Endothelial cell of umbilical vein (primary cell): ENCODE measurements around the gene AFP. TPM values are rescaled to one million over a fixed set of nuclear protein-coding genes. Genes with fewer than 3 reads are reported as not detected.

Experiments
- BruUV-seq: library from RNA; stranded (reverse); fragments of 400-500 nt; replicated peaks from 2 replicates; lab custom pipeline; 2021; lab: Mats Ljungman, UMichigan
- CTCF ChIA-PET: fragments of 300-600, 350-600 bp; sonication (Branson Sonifier 250); formaldehyde crosslinking; loops from one replicate; lab custom pipeline; 2021; ENCODE audit warnings: antibody characterized with exemption, inconsistent platforms; lab: Charles Lee
- POLR2A ChIA-PET: fragments of 300-600, 350-600 bp; sonication (Branson Sonifier 250); formaldehyde crosslinking; loops from one replicate; lab custom pipeline; 2021; ENCODE audit warnings: antibody characterized with exemption, inconsistent platforms; lab: Charles Lee
- DNase-seq: peaks from one replicate; pipeline ENCODE4 v3.0.0-alpha.2; 2011; ENCODE audit warnings: low read depth, low spot score
- FAIRE-seq: peaks from 2 replicates; lab custom pipeline; 2011; peaks lifted over from hg19 to GRCh38; lab: Jason Lieb, UNC
- H2AFZ ChIP-seq: 2 replicates; pipeline ENCODE4 v1.6.0; 2012; ENCODE audit warnings: low read depth, low read length, control low read depth, inconsistent platforms
- H3K27ac ChIP-seq: 2 replicates; pipeline ENCODE4 v1.5.1; 2011; ENCODE audit warnings: low read depth, mild to moderate bottlenecking, control low read depth, low read length, moderate library complexity; ENCODE audit not compliant: insufficient read depth
- H3K27me3 ChIP-seq, 2 experiments: 2 replicates each; pipeline versions ENCODE4 v1.6.0 to v1.6.1; 2011; ENCODE audit warnings: low read length in 2 of 2, mixed read lengths in 1 of 2; ENCODE audit not compliant: control insufficient read depth in 2 of 2, insufficient read depth in 2 of 2
- H3K36me3 ChIP-seq, 2 experiments: 2 replicates in 1 of 2; 3 replicates in 1 of 2; pipeline ENCODE4 v1.5.1; 2011; ENCODE audit warnings: low read length in 2 of 2, mild to moderate bottlenecking in 1 of 2, moderate library complexity in 1 of 2; ENCODE audit not compliant: control insufficient read depth in 2 of 2, insufficient read depth in 2 of 2; ENCODE audit errors: extremely low read depth in 1 of 2
- H3K4me1 ChIP-seq: 3 replicates; pipeline ENCODE4 v1.5.1; 2011; ENCODE audit warnings: mild to moderate bottlenecking, low read length; ENCODE audit not compliant: control insufficient read depth, insufficient read depth; ENCODE audit errors: extremely low read depth
- H3K4me2 ChIP-seq: 2 replicates; pipeline ENCODE4 v1.6.1; 2011; ENCODE audit warnings: low read length, control low read depth, mixed read lengths; ENCODE audit not compliant: insufficient read depth
- H3K4me3 ChIP-seq, 3 experiments: fragments of 200-600 bp in 1 of 3; sonication (generic), shearing (Covaris generic) in 1 of 3; replicated peaks in 1 of 3; 2 replicates each; pipeline ENCODE4 v1.5.1; 2011 to 2016; ENCODE audit warnings: control low read depth in 3 of 3, low read length in 3 of 3, mild to moderate bottlenecking in 2 of 3, inconsistent platforms in 1 of 3, low read depth in 1 of 3, moderate library complexity in 1 of 3; ENCODE audit not compliant: insufficient read depth in 1 of 3
- H3K79me2 ChIP-seq: 2 replicates; pipeline ENCODE4 v1.6.0; 2012; ENCODE audit warnings: low read length, inconsistent platforms; ENCODE audit not compliant: control insufficient read depth, insufficient read depth
- H3K9ac ChIP-seq: replicated peaks from 2 replicates; pipeline ENCODE3; 2011; ENCODE audit warnings: low read length, control low read depth; ENCODE audit not compliant: insufficient read depth; ENCODE audit errors: extremely low read depth
- H3K9me1 ChIP-seq: replicated peaks from 3 replicates; pipeline ENCODE4 v1.6.0; 2011; ENCODE audit warnings: mild to moderate bottlenecking, low read length; ENCODE audit not compliant: control insufficient read depth, insufficient read depth; ENCODE audit errors: extremely low read depth
- H3K9me3 ChIP-seq: replicated peaks from 2 replicates; pipeline ENCODE4 v1.5.1; 2012; ENCODE audit warnings: low read length, inconsistent platforms; ENCODE audit not compliant: control insufficient read depth, insufficient read depth
- H4K20me1 ChIP-seq: replicated peaks from 2 replicates; pipeline ENCODE3; 2011; ENCODE audit warnings: mild to moderate bottlenecking, low read length; ENCODE audit not compliant: control insufficient read depth, insufficient read depth; ENCODE audit errors: extremely low read depth
- EZH2 ChIP-seq: IDR thresholded peaks from 2 replicates; pipeline ENCODE4 v1.6.1; 2012; ENCODE audit warnings: borderline replicate concordance, low read depth, mild to moderate bottlenecking, moderate library complexity, low read length, inconsistent platforms; ENCODE audit not compliant: severe bottlenecking
- FOS ChIP-seq: IDR thresholded peaks from 2 replicates; pipeline ENCODE4 v1.6.1; 2011; ENCODE audit warnings: mild to moderate bottlenecking, low read length, moderate library complexity, borderline replicate concordance; ENCODE audit not compliant: insufficient read depth
- GATA2 ChIP-seq: IDR thresholded peaks from 2 replicates; pipeline ENCODE4 v1.7.0; 2011; ENCODE audit warnings: low read depth, mild to moderate bottlenecking, moderate library complexity, mixed read lengths, low read length; ENCODE audit not compliant: insufficient read length, insufficient read depth
- JUN ChIP-seq: IDR thresholded peaks from 2 replicates; pipeline ENCODE4 v1.6.1; 2011; ENCODE audit warnings: borderline replicate concordance, low read depth; ENCODE audit not compliant: insufficient read length, insufficient read depth
- MYC ChIP-seq: IDR thresholded peaks from one replicate; pipeline ENCODE4 v1.6.1; 2011; ENCODE audit warnings: mild to moderate bottlenecking, low read depth, low read length
- POLR2AphosphoS5 ChIP-seq: IDR thresholded peaks from 2 replicates; pipeline ENCODE4 v1.6.1; 2012; ENCODE audit warnings: low read depth, mild to moderate bottlenecking, control low read depth, low read length, moderate library complexity; ENCODE audit not compliant: insufficient read depth
- dilution Hi-C: fragments of 300-500 bp; cut with MboI; formaldehyde crosslinking; loops from one replicate; pipeline ENCODE4 v1.15.0; 2019; ENCODE audit warnings: low sequenced_read_pairs; ENCODE audit not compliant: extremely low pct_ligation_motif_present
- intact Hi-C: fragments of 100-400 bp; cut with micrococcal nuclease; formaldehyde crosslinking; loops from one replicate; pipeline ENCODE4 v1.10.0; 2022
- polyA plus RNA-seq, 4 experiments: library from polyadenylated mRNA; depleted of rRNA in 3 of 4; stranded (reverse) in 3 of 4; unstranded in 1 of 4; fragments of >200 nt; gene quantifications; 2 replicates each; pipeline versions ENCODE4 v1.2.1 to v1.2.3, GENCODE V29; 2011 to 2012; ENCODE audit warnings: missing spikeins in 1 of 4
- total RNA-seq: library from RNA; stranded (reverse); gene quantifications from 2 replicates; pipeline ENCODE4 v1.2.3, GENCODE V29; 2021
- TF ChIP-seq, protein P1 (sequence below), 2 donors: IDR thresholded peaks; 1 replicate in 1 of 2; 2 replicates in 1 of 2; pipeline ENCODE4 v1.5.1; 2011; ENCODE audit warnings: low read length in 2 of 2, mild to moderate bottlenecking in 2 of 2, moderate library complexity in 2 of 2, control low read depth in 1 of 2, inconsistent platforms in 1 of 2, low read depth in 1 of 2; ENCODE audit not compliant: insufficient read depth in 1 of 2; ENCODE audit errors: extremely low read depth in 1 of 2
- TF ChIP-seq, protein P2 (sequence below): IDR thresholded peaks from 2 replicates; pipeline ENCODE4 v1.6.1; 2011; ENCODE audit not compliant: insufficient read depth, insufficient read length

Gene AFP
- total and polyA plus RNA-seq, 2 donors (not counting 3 experiments of a cell fraction or from before 2014, with no cell fraction given) = not detected

DNA sequence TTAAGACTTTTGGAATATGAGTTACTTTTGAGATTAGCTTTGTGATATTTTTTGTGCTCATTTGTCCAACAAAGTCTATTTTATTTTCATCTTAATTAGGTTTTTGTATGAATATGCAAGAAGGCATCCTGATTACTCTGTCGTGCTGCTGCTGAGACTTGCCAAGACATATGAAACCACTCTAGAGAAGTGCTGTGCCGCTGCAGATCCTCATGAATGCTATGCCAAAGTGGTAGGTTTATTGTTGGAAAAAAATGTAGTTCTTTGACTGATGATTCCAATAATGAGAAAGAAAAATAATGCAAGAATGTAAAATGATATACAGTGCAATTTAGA lies 21.1 kb upstream of the AFP start:
- no peak overlapping the region for H3K9ac ChIP-seq
- intact Hi-C loops = no loop called here
- no peak overlapping the region for H3K27ac ChIP-seq
- H3K9me1 ChIP-seq = no peaks in the 10 kb centered on the region
- H3K79me2 ChIP-seq = no peaks in the 10 kb centered on the region
- no peaks in the 10 kb centered on the region for H4K20me1 ChIP-seq
- H3K4me3 ChIP-seq = no peak overlapping the region
- H3K4me1 ChIP-seq = no peaks in the 10 kb centered on the region
- POLR2A ChIA-PET = no interaction called here
- FAIRE-seq (no peak), DNase-seq (no peak)
- dilution Hi-C loops = no loop called here
- TF ChIP-seq, protein P1, sequence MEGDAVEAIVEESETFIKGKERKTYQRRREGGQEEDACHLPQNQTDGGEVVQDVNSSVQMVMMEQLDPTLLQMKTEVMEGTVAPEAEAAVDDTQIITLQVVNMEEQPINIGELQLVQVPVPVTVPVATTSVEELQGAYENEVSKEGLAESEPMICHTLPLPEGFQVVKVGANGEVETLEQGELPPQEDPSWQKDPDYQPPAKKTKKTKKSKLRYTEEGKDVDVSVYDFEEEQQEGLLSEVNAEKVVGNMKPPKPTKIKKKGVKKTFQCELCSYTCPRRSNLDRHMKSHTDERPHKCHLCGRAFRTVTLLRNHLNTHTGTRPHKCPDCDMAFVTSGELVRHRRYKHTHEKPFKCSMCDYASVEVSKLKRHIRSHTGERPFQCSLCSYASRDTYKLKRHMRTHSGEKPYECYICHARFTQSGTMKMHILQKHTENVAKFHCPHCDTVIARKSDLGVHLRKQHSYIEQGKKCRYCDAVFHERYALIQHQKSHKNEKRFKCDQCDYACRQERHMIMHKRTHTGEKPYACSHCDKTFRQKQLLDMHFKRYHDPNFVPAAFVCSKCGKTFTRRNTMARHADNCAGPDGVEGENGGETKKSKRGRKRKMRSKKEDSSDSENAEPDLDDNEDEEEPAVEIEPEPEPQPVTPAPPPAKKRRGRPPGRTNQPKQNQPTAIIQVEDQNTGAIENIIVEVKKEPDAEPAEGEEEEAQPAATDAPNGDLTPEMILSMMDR (IDR thresholded peaks at IDR 0.05; ENCODE audit: extremely low read depth in 1 of 2, insufficient read depth in 1 of 2, low read depth in 1 of 2, low read length in 2 of 2) = no peak
- TF ChIP-seq POLR2AphosphoS5 = no peak
- TF ChIP-seq GATA2 = no peak
- TF ChIP-seq MYC = no peak
- no peak for TF ChIP-seq EZH2
- no peak for TF ChIP-seq JUN
- TF ChIP-seq, protein P2, sequence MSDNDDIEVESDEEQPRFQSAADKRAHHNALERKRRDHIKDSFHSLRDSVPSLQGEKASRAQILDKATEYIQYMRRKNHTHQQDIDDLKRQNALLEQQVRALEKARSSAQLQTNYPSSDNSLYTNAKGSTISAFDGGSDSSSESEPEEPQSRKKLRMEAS = no peak
- TF ChIP-seq FOS = no peak
- H3K4me2 ChIP-seq = no peak overlapping the region
- no peak overlapping the region for H2AFZ ChIP-seq
- no peaks in the 10 kb centered on the region for H3K36me3 ChIP-seq
- no TSS peak for BruUV-seq
- peaks cover 2% of the 10 kb centered on the region in 2 experiments for H3K27me3 ChIP-seq
- no peaks in the 10 kb centered on the region for H3K9me3 ChIP-seq
- CTCF ChIA-PET = interaction anchor here (0.9 to 2.4 kb wide), 2 partner anchors 24 to 31 kb away, joined by 3 to 7 read pairs; no protein-coding TSS in a partner anchor
